Activated T-helper 1 cell treated with Interleukin-2 at 50 U/mL for 16 hours (primary cell): ENCODE data around the gene ADISSP.

Experiments used
- DNase-seq: peaks from one replicate; pipeline ENCODE4 v3.0.0-alpha.2; 2020; ENCODE audit warnings: low read depth

Gene ADISSP

DNA sequence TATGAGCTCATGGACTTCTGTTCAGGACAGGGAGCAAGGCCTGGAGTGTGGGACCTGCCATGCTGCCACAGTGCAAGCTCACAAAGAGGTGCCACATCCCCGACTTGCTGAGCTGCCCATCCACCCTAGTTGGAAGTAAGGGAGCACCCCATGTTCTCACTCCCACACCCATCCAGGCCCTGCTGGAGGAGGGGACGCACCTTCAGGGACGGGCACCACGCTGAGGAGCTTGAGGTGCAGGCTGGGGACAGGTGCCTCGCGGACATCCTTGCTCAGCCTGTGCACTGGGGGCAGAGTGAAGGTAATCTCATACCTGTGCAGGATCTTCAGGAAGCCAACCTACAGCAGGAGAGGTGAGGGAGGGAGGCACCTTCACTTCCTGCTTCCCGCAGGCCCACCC is 12.3 kb downstream of the ADISSP start:
- DNase-seq = no peak

DNA sequence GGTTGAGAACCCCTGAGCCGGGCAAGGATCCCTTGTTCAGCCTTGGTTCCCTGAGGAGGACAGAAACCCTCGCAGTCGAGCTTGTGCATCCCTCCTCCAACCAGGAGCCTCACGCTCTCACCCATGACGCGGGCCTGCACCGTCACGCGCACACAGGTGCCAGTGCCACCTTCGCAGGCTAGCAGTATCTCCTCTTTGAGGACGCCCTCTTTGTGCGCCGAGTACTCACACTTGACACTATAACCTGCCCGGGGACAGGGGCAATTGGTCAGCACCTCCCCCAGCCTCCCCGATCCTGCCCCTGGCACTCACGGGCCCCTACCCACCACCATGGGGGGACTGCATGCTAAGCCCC is 13.3 kb downstream of the ADISSP start:
- DNase-seq = no peak

DNA sequence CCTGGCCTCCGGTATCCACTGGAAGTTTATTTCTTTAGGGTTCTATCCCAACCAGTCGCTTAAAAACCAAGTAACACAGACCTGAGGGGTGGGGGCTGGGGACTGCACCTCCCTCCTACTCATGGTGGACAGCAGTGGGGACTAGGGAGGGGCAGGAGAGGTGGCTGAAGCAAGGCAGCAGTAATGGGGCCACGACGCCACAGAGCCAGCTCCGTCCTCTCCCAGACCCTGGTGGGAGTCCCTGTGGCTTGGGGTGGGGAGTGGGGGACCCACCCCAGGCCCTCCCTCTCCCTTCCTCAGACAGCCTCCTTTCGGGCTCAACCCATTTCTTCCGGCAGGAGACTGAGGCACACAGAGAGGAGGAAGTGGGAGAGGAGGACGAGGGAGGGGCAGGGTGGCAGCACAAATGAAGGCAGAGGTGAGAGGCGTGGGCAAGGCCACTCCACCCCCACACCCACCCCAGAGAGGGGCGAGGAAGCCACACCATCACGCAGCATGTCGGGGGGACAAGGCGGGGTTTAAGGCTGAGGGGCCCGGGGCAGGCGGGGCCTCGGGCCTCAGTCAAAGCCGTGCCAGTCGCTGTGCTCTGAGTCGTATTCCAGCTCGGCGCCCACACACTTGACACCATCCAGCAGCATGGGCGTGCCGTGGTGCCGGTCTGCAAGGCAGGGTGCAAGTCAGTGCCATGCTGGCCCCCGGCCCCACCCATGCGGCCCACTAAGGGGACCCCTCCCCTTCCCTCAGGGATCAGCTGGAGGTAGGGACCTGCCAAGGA is 13.9 kb downstream of the ADISSP start:
- DNase-seq = no peak

DNA sequence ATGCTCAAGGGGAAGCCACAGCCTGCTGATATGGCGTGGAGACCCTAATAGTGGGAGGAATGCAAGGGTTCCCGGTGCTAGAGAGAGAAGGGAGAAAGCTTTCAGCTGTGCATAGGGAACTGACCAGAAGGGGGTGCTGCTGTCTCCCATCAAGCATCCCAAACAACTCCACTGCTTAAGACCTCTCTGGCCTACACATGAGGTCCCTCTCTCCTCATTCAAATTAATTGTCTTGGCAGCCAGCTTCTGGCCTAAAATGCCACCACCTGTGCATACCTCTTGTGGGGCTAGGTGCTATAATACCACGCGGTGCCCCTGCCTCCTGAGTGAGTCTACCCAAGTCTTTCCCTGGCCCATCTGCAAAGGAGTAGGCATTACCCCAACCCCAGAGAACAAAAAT is 14.5 kb downstream of the ADISSP start:
- peak; percentile 27 for DNase-seq

DNA sequence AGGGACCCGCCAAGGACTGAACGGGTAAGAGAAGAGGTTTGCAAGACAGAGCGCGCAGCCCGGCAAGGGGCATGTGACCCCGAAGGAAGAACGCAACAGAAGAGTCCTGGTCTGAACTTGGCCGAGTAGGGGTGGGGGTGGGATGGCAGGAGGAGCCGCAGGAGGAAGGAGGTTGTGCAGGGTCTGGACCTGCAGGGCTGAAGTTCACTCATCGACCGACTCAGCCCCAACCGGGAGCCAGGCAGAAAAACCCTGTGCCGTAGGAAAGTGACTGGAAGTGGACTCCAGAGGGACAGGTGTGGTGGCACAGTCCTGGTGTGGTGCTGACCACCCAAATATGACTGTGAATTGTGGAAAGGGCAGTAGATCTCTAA is 15.2 kb downstream of the ADISSP start:
- DNase-seq = no peak

DNA sequence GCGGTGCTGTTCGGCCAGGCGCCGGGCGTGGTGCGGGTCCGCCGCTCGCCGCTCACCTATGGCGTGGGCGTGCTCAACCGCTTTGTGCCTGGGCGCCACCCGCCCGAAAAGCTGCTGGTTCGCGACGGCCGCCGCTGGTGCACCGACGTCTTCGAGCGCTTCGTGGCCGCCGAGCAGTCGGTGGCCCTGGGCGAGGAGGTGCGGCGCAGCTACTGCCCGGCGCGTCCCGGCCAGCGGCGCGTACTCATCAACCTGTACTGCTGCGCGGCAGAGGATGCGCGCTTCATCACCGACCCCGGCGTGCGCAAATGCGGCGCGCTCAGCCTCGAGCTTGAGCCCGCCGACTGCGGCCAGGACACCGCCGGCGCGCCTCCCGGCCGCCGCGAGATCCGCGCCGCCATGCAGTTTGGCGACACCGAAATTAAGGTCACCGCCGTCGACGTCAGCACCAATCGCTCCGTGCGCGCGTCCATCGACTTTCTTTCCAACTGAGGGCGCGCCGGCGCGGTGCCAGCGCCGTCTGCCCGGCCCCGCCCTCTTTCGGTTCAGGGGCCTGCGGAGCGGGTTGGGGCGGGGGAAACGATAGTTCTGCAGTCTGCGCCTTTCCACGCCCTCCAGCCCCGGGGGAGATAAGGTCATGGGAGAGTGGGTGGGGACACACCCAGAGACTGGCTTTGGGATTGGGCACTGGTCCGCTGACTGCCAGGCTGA is 15.7 kb downstream of the ADISSP start:
- peak; percentile 21 for DNase-seq

DNA sequence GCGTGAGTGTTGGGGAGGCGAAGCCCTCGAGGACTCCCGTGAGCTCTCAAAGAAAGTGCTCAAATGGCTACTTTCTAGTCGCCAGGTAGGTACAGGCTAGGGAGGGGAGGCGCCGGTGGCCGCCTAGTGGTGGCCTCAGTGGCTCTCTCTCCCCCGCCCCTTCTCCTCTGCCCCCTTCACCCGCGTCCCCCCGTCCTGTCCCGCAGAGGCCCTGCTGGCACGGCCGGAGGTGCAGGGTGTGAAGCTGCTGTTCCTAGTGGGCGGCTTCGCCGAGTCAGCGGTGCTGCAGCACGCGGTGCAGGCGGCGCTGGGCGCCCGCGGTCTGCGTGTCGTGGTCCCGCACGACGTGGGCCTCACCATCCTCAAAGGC is 16.3 kb downstream of the ADISSP start:
- DNase-seq = no peak

DNA sequence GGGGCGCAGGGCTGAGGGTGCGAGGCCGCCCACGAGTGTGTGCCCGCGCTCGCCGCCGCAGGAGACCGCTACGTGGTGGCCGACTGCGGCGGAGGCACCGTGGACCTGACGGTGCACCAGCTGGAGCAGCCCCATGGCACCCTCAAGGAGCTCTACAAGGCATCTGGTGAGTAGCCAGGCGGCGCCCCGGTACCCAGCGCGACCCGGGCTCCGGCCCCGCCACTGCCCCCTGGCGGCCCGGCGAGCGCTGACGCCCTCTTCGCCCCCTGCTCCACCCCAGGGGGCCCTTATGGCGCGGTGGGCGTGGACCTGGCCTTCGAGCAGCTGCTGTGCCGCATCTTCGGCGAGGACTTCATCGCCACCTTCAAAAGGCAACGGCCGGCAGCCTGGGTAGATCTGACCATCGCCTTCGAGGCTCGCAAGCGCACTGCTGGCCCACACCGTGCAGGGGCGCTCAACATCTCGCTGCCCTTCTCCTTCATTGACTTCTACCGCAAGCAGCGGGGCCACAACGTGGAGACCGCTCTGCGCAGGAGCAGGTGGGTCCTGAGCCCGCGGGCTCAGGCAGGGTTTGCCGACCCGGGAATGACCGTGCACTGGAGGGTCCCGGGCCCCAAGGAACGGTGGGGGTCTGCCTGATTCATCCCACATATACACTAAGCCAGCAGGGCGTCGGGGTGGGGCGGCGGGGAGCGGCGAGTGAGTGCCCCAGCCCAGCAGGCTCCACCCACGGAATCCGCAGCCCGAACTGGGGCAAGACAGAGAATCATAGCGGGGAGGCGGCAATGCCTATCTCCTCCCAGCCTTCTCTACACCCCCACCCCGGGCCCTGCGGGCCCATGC is 17.6 kb downstream of the ADISSP start:
- DNase-seq = no peak

DNA sequence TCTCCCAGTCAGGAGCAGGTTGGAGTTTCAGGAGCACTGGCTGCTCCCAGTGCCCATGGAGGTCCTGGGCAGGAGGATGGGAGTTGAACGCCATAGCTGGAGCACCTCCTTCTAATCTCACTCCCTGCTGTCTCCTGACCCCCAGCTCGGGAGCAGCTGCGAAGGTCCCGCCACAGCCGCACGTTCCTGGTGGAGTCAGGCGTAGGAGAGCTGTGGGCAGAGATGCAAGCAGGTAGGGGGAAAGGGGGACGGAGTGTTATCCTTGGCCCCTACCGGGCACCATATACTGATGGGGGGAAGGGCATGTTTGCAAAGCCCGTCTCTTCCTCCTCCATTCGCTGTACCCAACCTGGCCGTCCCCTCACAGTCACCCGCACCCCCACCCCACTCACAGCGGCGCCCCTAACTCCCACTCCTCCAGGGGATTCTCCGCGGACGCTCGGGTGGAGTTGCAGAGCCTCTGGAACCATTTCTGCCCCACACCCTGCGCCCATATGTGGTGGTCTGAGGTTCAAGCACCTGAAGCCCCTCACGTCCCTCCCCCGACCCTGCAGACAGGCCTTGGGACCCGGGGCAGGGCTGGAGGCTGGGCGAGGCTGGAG is 18.4 kb downstream of the ADISSP start:
- no peak for DNase-seq

DNA sequence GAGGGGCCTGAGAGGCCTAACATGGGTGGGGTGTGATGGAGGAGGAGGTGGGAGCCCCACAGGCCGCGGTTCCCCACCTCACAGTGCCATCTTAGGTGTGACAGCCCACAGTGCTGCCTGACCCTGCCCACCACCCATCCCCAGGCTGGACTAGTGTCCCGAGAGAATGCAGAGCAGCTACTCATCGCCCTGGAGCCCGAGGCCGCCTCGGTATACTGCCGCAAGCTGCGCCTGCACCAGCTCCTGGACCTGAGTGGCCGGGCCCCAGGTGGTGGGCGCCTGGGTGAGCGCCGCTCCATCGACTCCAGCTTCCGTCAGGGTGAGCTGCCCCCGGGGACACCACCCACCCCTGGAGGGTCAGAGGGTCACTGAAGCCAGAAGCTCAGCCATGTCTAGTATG is 19.5 kb downstream of the ADISSP start:
- no peak for DNase-seq

DNA sequence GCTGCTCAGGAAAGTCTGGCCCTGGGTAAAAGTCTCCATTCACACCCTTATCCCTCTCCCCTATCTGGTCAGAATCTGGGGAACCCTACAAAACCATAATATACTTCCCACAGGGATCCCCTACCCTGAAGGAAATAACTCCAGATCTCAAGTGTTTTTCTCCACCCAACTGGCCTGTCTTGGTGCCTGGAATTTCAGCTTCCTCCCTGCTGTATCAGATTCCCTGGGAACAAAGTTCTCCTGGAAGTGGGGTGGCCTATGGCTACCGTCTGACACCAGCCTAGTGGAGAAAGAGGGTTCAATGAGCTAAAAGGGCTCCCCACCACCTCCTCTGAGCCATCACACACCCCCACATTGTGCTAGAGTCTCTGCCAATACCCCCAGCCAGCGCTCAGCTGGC is 20.1 kb downstream of the ADISSP start:
- DNase-seq = no peak

DNA sequence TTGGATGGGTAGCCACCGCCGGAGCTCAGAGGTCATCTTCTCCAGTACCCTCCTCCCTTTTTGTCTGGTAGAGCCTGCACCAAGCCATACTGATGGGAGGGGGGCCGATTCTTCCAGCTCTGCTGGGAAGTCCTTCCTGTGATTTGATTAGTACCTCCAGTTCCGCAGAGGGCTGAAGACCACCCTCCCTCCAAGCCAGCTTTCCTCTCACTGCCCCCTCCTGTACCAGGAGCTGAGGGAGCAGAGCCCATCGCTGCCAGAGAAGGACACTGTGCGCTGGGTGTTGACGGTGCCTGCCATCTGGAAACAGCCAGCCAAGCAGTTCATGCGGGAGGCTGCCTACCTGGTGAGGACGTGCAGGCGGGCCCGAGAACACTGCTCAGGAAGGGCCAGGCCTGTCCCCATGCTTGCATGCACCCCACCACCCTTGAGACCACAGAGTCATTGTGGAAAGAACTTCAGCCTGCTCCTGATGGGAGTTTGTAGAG is 21.8 kb downstream of the ADISSP start:
- DNase-seq = no peak

DNA sequence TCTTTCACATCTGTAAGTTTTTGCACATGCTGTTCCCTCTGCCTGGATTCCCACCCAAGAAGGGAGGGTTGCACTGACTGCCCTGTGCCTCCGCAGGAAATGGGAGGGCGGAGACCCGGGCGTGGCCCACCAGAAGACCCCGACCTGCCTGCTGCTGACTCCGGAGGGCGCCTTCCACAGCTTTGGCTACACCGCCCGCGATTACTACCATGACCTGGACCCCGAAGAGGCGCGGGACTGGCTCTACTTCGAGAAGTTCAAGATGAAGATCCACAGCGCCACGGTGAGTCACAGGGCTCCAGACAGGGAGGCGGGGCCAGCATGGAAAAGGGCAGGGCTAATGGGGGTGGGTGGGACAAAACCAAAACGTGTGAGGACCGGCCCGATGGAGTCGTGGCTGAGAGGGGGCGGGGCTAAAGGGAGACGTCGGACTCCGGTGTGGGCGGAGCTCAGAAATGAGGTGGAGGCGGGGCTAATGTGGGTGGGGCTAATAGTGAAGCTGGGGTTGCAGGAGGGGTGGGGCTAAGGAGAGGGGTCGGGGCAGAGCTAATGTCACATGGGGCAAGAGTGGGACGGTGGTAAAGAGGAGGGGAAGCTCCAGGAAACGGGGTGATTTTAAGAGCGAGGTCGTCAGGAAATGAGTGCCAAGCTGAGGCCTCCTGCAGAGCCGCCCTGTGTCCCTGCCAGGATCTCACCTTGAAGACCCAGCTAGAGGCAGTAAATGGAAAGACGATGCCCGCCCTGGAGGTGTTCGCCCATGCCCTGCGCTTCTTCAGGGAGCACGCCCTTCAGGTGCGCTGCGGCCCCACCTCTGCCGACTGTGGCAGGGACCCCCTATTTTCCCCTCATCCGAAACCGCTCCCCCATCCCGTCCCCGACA is 22.5 kb downstream of the ADISSP start:
- peak; percentile 47 for DNase-seq

DNA sequence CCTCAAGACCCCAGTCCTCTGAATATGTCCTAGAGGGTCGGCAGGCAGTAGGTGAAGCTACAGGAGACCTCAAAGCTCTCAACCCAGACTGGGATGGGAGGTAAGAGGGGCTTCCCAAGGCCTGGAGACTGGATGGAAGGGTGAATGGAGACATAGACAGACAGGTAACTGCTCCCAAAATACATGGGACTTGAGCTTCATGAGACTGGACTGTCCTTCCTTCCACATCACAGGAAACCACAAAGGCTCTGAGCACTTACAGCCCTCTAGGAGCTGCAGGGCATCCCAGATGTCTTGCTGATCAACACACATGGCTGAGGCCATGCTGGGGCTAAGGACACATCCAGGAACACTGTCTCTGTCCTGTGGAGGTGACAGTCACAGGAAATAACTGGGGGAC is 23.5 kb downstream of the ADISSP start:
- DNase-seq = no peak

DNA sequence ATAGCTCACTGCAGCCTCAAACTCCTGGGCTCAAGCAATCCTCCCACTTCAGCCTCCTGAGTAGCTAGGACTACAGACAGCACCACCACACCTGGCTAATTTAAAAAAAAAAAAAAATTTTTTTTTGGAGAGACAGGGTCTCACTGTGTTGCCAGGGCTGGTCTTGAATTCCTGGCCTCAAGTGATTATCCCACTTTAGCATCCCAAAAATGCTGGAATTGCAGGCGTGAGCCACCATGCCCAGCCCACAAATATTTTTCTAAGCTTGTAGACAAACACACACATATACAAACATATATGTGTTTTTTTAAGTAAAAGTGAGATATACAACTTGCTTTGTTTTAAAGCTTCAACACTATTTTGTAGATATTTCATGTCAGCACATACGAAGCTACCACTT is 24.3 kb downstream of the ADISSP start:
- DNase-seq = no peak

DNA sequence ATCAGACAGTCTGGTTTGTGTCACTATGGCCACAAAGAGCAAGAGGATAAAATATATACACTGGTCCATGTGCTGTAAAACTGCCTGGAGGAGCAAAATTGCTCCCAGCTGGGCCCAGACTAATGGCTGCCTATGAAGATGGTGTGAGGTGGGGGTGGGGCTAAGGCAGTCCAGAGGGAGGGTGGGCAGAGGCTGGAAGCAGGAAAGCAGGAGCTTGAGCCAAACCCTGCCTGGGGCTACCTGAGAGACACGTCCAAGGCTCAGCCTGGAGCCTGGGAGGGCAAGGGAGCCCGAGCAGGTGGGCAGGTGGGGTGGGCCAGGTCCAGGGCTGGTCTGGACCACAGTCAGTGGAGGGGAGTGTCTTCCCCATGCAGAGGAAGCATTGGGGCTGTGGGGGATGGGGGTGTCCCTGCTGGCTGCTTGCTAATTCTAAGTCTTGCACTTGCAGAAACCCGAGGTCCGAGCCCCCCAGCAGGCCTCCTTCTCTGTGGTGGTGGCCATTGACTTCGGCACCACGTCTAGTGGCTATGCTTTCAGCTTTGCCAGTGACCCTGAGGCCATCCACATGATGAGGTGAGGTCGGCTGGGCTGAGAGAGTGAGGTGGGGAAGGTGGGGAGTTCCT is 25.6 kb downstream of the ADISSP start:
- DNase-seq = no peak

DNA sequence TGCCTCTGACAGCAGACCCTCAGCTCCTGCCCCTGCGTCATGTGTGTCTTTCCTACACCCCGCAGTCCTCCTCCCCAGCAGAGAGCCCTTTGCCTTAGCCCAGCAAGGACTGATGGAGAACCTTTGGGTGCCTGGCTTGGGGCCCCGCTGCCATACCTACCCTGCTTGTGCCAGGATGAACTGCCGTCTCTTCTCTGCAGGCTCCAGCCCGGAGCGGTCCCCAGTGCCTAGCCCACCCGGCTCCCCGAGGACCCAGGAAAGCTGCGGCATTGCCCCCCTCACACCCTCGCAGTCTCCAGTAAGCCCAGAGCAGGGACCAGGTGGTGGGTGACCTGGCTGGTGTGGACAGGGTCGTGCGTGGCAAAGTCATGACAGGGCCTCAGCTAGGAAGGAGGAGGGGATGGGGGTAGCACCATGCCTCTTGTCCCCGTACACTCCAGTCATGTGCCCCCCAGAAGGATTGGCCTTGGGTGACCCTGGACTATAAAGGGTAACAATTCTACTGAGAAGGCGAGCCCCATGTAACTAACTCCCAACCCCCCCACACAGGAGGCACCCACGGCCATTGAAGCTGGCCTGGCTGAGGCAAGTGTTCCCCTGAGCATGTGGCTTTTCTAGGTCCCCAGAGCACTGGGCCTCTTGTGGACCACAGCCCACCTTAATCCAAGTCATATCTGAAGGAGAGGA is 26.8 kb downstream of the ADISSP start:
- DNase-seq = no peak

DNA sequence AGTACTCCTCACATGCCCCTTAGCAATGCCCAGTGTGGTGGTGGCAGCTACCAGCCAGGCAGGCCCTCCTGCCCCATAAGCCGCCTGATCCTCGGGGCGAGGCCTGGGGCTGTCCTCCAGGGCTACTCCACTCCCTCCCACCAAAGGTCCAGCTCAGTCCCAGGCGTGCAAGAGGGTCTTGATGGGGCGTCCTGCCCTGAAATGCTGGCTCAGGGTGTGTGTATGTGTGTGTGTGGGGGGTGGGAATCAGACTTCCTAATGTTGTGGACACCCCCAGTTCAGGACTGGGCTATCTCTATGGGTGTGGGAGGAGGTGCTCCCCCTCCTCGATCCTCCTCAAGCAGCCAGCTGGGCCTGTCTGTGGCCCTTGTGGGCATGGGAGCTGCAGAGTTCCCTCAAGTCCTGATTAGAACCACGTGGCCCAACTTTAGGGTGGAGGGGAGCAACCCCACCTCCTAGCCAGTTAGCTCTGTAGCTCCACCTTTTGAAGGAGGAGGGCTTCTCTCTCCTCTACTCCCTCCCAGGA is 27.6 kb downstream of the ADISSP start:
- no peak for DNase-seq

DNA sequence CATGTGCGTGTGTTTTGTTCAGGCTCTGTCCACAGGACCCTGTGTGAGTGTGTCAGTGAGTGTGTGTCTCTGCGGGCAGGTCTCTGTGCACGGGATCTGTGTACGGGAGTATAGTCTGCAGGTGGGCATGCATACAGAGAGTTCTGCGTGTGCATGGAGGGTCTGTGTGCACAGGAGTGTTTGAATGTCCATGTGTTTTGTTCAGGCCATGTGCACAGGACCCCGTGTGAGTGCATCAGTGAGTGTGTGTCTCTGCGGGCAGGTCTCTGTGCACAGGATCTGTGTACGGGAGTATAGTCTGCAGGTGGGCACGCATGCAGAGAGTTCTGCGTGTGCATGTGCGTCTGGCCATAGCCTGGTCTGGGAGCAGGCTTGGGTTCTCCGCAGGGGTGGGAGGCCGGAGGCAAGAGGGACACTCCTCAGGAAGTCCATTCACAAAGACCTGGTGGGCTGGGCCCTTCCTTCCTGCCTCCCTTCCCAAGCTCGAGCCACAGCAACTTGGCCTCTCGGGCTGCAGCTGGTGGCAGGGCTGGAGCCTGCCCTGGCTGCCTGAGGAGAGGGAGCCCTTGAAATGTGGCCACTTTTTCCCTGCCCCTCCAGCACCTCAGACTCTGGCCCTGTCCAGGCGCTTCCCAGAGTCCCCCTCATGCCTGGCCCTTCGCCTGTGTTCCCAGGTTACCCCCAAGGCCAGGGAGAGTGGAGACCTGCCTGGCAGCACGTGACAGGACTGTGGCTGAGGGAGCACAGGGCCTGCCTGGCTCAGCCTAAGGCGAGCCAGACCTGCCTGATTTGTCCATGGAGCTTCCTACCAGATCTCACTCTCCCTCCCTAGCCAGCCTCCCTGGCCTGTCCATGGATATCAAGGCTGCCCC is 28.3 kb downstream of the ADISSP start:
- DNase-seq = no peak
